Subcutaneous adipose tissue (tissue), 4 donors: ENCODE measurements around the gene OR2L5. TPM values are rescaled to one million over a fixed set of nuclear protein-coding genes. Genes with fewer than 3 reads are reported as not detected.

Source experiments
- CTCF ChIP-seq: fragments of 450-650 bp; IDR thresholded peaks from one replicate; pipeline ENCODE4 v1.5.1; 2016; ENCODE audit warnings: low read depth, mild to moderate bottlenecking, control low read depth, antibody characterized with exemption, moderate library complexity
- small RNA-seq: library from RNA; depleted of rRNA; stranded (forward); fragments of <200 nt; gene quantifications from one replicate; pipeline ENCODE3, GENCODE V24; 2016
- total RNA-seq, 4 donors: library from RNA; depleted of rRNA; stranded (reverse); fragments of >200 nt; gene quantifications; one replicate each; pipeline ENCODE4 v1.1.0, GENCODE V29; 2016

Gene OR2L5
- total RNA-seq, 4 donors from 2014 or later: 0.22 to 0.65 (median 0.38) TPM; not detected in 1

- TF ChIP-seq CTCF: no peak
Measured at GRCh38 chr1:248055261-248055660, 41.8 kb downstream of the OR2L5 start.

GRCh38 chr1:248065071-248065470 is 51.6 kb downstream of the OR2L5 start:
- no peak for TF ChIP-seq CTCF

GRCh38 chr1:248065604-248066003 is 52.1 kb downstream of the OR2L5 start:
- no peak for TF ChIP-seq CTCF

Small RNAs within 50 kb of the gene (small RNA-seq; reads per million reads assigned to genes)
- gene RF00019: 0.49 reads per million

Other genes starting within 250 kb of the OR2L5 start
- gene OR14A16, start 189.5 kb upstream of the OR2L5 start, total RNA-seq: not detected
- gene OR11L1, start 171.8 kb upstream of the OR2L5 start, total RNA-seq: not detected
- 1 to 10 TPM in 2 of 4 donors, under 1 TPM in 2; 0.33 to 7.0 (median 1.2) TPM for gene TRIM58, start 156.5 kb upstream of the OR2L5 start, total RNA-seq
- gene OR2W3, start 118.1 kb upstream of the OR2L5 start, total RNA-seq: 1 to 10 TPM in 1 of 4 donors, not detected in 3; 3.1 TPM
- not detected for gene OR2T8, start 93.4 kb upstream of the OR2L5 start, total RNA-seq
- gene OR2AJ1, start 88.8 kb upstream of the OR2L5 start, total RNA-seq: not detected
- not detected for gene OR2L8, start 64.8 kb upstream of the OR2L5 start, total RNA-seq
- under 1 TPM in 1 of 4 donors, not detected in 3; 0.34 TPM for gene OR2AK2, start 48.4 kb upstream of the OR2L5 start, total RNA-seq
- under 1 TPM in 1 of 4 donors, not detected in 3; 0.19 TPM for gene OR2L2, start 16.4 kb downstream of the OR2L5 start, total RNA-seq
- gene OR2L3, start 33.2 kb downstream of the OR2L5 start, total RNA-seq: not detected
- gene OR2L13, start 81.5 kb downstream of the OR2L5 start, total RNA-seq: not detected
- gene OR2M5, start 131.5 kb downstream of the OR2L5 start, total RNA-seq: not detected
- not detected for gene OR2M2, start 161.2 kb downstream of the OR2L5 start, total RNA-seq
- gene OR2M3, start 183.6 kb downstream of the OR2L5 start, total RNA-seq: not detected
- gene OR2M4, start 217.8 kb downstream of the OR2L5 start, total RNA-seq: not detected